HCT116 (cell line): ENCODE measurements around the gene AGBL3. TPM values are rescaled to one million over a fixed set of nuclear protein-coding genes. Genes with fewer than 3 reads are reported as not detected.

Experiments
- ATAC-seq: fragments of 200-7000 bp; cut with Tn5 transposase; 2 replicates; pipeline ENCODE4 v1.9.1; 2020; ENCODE audit warnings: mild to moderate bottlenecking, moderate library complexity
- BruUV-seq: library from RNA; stranded (reverse); fragments of 400-500 nt; replicated peaks from 2 replicates; lab custom pipeline; 2021; lab: Mats Ljungman, UMichigan
- CTCF ChIA-PET: fragments of 300-600 bp; sonication (Branson Sonifier 250); formaldehyde crosslinking; loops from one replicate; lab custom pipeline; 2021; ENCODE audit warnings: antibody characterized with exemption; lab: Charles Lee
- POLR2A ChIA-PET: fragments of 300-600, 350-600 bp; sonication (Branson Sonifier 250); formaldehyde crosslinking; loops from one replicate; lab custom pipeline; 2021; ENCODE audit warnings: antibody characterized with exemption; lab: Charles Lee
- RAD21 ChIA-PET, 2 experiments: fragments of 300-600 bp; sonication (Branson Sonifier 250); formaldehyde crosslinking; loops; one replicate each; lab custom pipeline; 2023; ENCODE audit warnings: low total read pairs in 2 of 2; ENCODE audit not compliant: uncharacterized antibody in 2 of 2, unreplicated experiment in 2 of 2, low non-redundant PET in 1 of 2; lab: Charles Lee
- DNase-seq: peaks from one replicate; pipeline ENCODE4 v3.0.0-alpha.2; 2010; ENCODE audit warnings: low read depth, low spot score
- H2AFZ ChIP-seq: fragments of 200-600 bp; shearing (Covaris generic), sonication (generic); 2 replicates; pipeline ENCODE4 v1.6.1; 2017; ENCODE audit warnings: low read depth, mixed run types, mixed read lengths, antibody characterized with exemption, low read length; ENCODE audit not compliant: poor library complexity, severe bottlenecking
- H3K27ac ChIP-seq: 2 replicates; pipeline ENCODE4 v1.5.1; 2012; ENCODE audit warnings: low read depth, low read length
- H3K27me3 ChIP-seq: fragments of 200-600 bp; sonication (generic); 2 replicates; pipeline ENCODE4 v1.6.1; 2016; ENCODE audit warnings: mixed run types, low read length, mixed read lengths; ENCODE audit not compliant: insufficient read depth
- H3K36me3 ChIP-seq, 2 experiments: fragments of 200-500 bp in 1 of 2; fragments of 200-600 bp in 1 of 2; sonication (Bioruptor generic) in 1 of 2; sonication (generic) in 1 of 2; 2 replicates each; pipeline versions ENCODE4 v1.5.1 to v1.6.1; 2014 to 2016; ENCODE audit warnings: low read length in 2 of 2, inconsistent platforms in 1 of 2, mixed read lengths in 1 of 2, mixed run types in 1 of 2; ENCODE audit not compliant: insufficient read depth in 2 of 2, control insufficient read depth in 1 of 2
- H3K4me1 ChIP-seq, 2 experiments: fragments of 200-600 bp in 1 of 2; sonication (generic) in 1 of 2; 2 replicates each; pipeline versions ENCODE4 v1.5.1 to v1.6.1; 2012 to 2017; ENCODE audit warnings: low read length in 2 of 2, inconsistent platforms in 1 of 2, mild to moderate bottlenecking in 1 of 2, mixed read lengths in 1 of 2, mixed run types in 1 of 2, moderate library complexity in 1 of 2; ENCODE audit not compliant: insufficient read depth in 2 of 2, control insufficient read depth in 1 of 2
- H3K4me2 ChIP-seq: fragments of 200-600 bp; sonication (generic); 2 replicates; pipeline ENCODE4 v1.6.1; 2017; ENCODE audit warnings: mixed run types, low read length, mixed read lengths
- H3K4me3 ChIP-seq, 2 experiments: fragments of 200-600 bp in 1 of 2; sonication (generic) in 1 of 2; replicated peaks in 1 of 2; 2 replicates each; pipeline ENCODE4 v1.5.1; 2011 to 2016; ENCODE audit warnings: low read length in 2 of 2, control low read depth in 1 of 2, low read depth in 1 of 2, mild to moderate bottlenecking in 1 of 2, mixed read lengths in 1 of 2, mixed run types in 1 of 2
- H3K79me2 ChIP-seq: fragments of 200-600 bp; sonication (generic); 2 replicates; pipeline ENCODE4 v1.6.1; 2017; ENCODE audit warnings: mild to moderate bottlenecking, mixed run types, low read length, moderate library complexity, mixed read lengths; ENCODE audit not compliant: insufficient read depth
- H3K9ac ChIP-seq: fragments of 200-600 bp; sonication (generic); 2 replicates; pipeline ENCODE4 v1.6.1; 2016; ENCODE audit warnings: low read length, mixed read lengths
- H3K9me2 ChIP-seq: fragments of 200-600 bp; sonication (generic), shearing (Covaris generic); 2 replicates; pipeline ENCODE4 v1.6.1; 2017; ENCODE audit warnings: mixed run types, mild to moderate bottlenecking, moderate library complexity; ENCODE audit not compliant: insufficient read depth
- H3K9me3 ChIP-seq, 2 experiments: fragments of 200-500 bp in 1 of 2; fragments of 200-600 bp in 1 of 2; sonication (Bioruptor generic) in 1 of 2; sonication (generic) in 1 of 2; 2 replicates each; pipeline ENCODE4 v1.6.1; 2014 to 2017; ENCODE audit warnings: low read length in 2 of 2, mixed read lengths in 2 of 2, inconsistent platforms in 1 of 2, low read depth in 1 of 2, mild to moderate bottlenecking in 1 of 2, mixed run types in 1 of 2, moderate library complexity in 1 of 2; ENCODE audit not compliant: control insufficient read depth in 1 of 2, insufficient read depth in 1 of 2
- H4K20me1 ChIP-seq: fragments of 200-600 bp; sonication (generic), shearing (Covaris generic); 2 replicates; pipeline ENCODE4 v1.6.1; 2017; ENCODE audit warnings: mixed run types, mild to moderate bottlenecking, moderate library complexity; ENCODE audit not compliant: insufficient read depth
- CBX3 ChIP-seq: IDR thresholded peaks from 2 replicates; pipeline ENCODE4 v1.6.1; 2012; ENCODE audit warnings: low read depth
- EGR1 ChIP-seq: IDR thresholded peaks from 2 replicates; pipeline ENCODE4 v1.6.1; 2012; ENCODE audit warnings: low read depth
- EZH2 ChIP-seq: fragments of 200-600 bp; sonication (generic); IDR thresholded peaks from 2 replicates; pipeline ENCODE4 v1.6.1; 2017; ENCODE audit warnings: antibody characterized with exemption, mixed run types
- EZH2phosphoT487 ChIP-seq: fragments of 200-600 bp; IDR thresholded peaks from 2 replicates; pipeline ENCODE4 v1.6.1; 2018; ENCODE audit warnings: antibody characterized with exemption, borderline replicate concordance
- FOSL1 ChIP-seq: IDR thresholded peaks from 2 replicates; pipeline ENCODE4 v1.6.1; 2012; ENCODE audit warnings: low read depth
- JUND ChIP-seq: IDR thresholded peaks from 2 replicates; pipeline ENCODE4 v1.6.1; 2012
- POLR2A ChIP-seq: IDR thresholded peaks from 2 replicates; pipeline ENCODE4 v1.7.0; 2011; ENCODE audit warnings: borderline replicate concordance; ENCODE audit not compliant: insufficient read depth, insufficient read length; ENCODE audit errors: extremely low read depth
- POLR2AphosphoS5 ChIP-seq: IDR thresholded peaks from 2 replicates; pipeline ENCODE4 v1.6.1; 2011; ENCODE audit warnings: mild to moderate bottlenecking, low read depth, low read length, moderate library complexity
- RAD21 ChIP-seq: IDR thresholded peaks from 2 replicates; pipeline ENCODE4 v1.6.1; 2012; ENCODE audit warnings: low read depth, mild to moderate bottlenecking
- SP1 ChIP-seq: IDR thresholded peaks from 2 replicates; pipeline ENCODE4 v1.6.1; 2012; ENCODE audit warnings: low read depth
- SRF ChIP-seq: IDR thresholded peaks from 2 replicates; pipeline ENCODE4 v1.6.1; 2012; ENCODE audit warnings: low read depth
- TCF7L2 ChIP-seq: IDR thresholded peaks from 2 replicates; pipeline ENCODE4 v1.7.0; 2011; ENCODE audit warnings: borderline replicate concordance, inconsistent platforms; ENCODE audit not compliant: insufficient read depth, insufficient read length; ENCODE audit errors: extremely low read depth
- ZFX ChIP-seq: fragments of 450-650 bp; IDR thresholded peaks from 2 replicates; pipeline ENCODE4 v1.6.1; 2017
- ZNF274 ChIP-seq: fragments of 200-500 bp; sonication (Bioruptor generic); IDR thresholded peaks from 2 replicates; pipeline ENCODE4 v1.6.1; 2014; ENCODE audit warnings: mild to moderate bottlenecking, low read depth, low read length, inconsistent platforms
- intact Hi-C: fragments of 100-400 bp; cut with micrococcal nuclease; formaldehyde crosslinking; loops from 2 replicates; pipeline ENCODE4 v1.10.0; 2022
- total RNA-seq: library from RNA; stranded (reverse); gene quantifications from one replicate; pipeline ENCODE4 v1.2.1, GENCODE V29; 2021; ENCODE audit not compliant: unreplicated experiment
- TF ChIP-seq, protein P1 (sequence below): IDR thresholded peaks from 2 replicates; pipeline ENCODE4 v1.6.1; 2012
- TF ChIP-seq, protein P2 (sequence below): IDR thresholded peaks from 2 replicates; pipeline ENCODE4 v1.6.1; 2012
- TF ChIP-seq, protein P3 (sequence below), 3 experiments: fragments of 200-600 bp in 1 of 3; sonication (generic) in 1 of 3; IDR thresholded peaks in 2 of 3; conservative IDR thresholded peaks in 1 of 3; 2 replicates each; pipeline ENCODE4 v1.5.1; 2012 to 2017; ENCODE audit warnings: low read depth in 2 of 3, low read length in 2 of 3, antibody characterized with exemption in 1 of 3, borderline replicate concordance in 1 of 3, control low read depth in 1 of 3, mild to moderate bottlenecking in 1 of 3, mixed read lengths in 1 of 3, mixed run types in 1 of 3, moderate library complexity in 1 of 3; ENCODE audit not compliant: insufficient read depth in 1 of 3
- TF ChIP-seq, protein P4 (sequence below): IDR thresholded peaks from 2 replicates; pipeline ENCODE4 v1.6.1; 2012; ENCODE audit warnings: low read depth

The AGBL3 gene
- total RNA-seq, 1 experiment from 2014 or later, result 1.9 TPM

DNA sequence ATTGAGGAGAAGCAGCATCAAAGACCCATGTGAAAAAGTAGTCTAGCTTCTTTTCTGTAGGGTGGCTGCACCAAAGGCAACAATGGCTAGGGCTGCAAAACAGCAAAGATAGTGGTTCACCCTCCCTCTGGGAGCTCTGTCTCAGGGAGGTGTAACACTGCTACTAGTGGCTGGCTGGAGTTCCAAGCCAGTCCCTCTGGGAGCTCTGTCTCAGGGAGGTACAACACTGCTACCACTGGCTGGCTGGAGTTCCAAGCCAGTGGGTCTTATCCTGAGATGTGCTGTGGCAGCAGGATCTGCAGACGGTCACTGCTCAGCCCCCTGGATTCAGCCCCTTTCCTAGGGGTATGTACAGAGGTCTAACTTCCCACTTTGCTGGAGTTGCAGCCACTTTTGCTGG is 123.7 kb downstream of the AGBL3 start:
- no peak overlapping the region for H3K4me3 ChIP-seq
- no peaks in the 10 kb centered on the region for H3K4me1 ChIP-seq
- ATAC-seq (no peak; the same call in 1 of the 2 replicates), DNase-seq (no peak)
- ChIA-PET POLR2A (no interaction called here), RAD21 (no interaction called here), CTCF (no interaction called here)
- no peaks in the 10 kb centered on the region for H3K27me3 ChIP-seq
- intact Hi-C loops, result no loop called here
- no peaks in the 10 kb centered on the region for H4K20me1 ChIP-seq
- H3K4me2 ChIP-seq, result no peak overlapping the region
- no TSS peak for BruUV-seq
- no peak overlapping the region for H3K9ac ChIP-seq
- H3K9me2 ChIP-seq, result peaks cover 3% of the 10 kb centered on the region; the same call in 1 of the 2 replicates
- no peak overlapping the region for H3K27ac ChIP-seq
- no peaks in the 10 kb centered on the region for H3K9me3 ChIP-seq
- TF ChIP-seq POLR2AphosphoS5 (no peak), EZH2 (no peak), ZFX (no peak), EZH2phosphoT487 (no peak), FOSL1 (no peak), TCF7L2 (no peak), POLR2A (no peak), EGR1 (no peak), CBX3 (no peak), RAD21 (no peak), JUND (no peak), SRF (no peak), ZNF274 (no peak), SP1 (no peak)
- TF ChIP-seq, protein P1, sequence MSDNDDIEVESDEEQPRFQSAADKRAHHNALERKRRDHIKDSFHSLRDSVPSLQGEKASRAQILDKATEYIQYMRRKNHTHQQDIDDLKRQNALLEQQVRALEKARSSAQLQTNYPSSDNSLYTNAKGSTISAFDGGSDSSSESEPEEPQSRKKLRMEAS, result no peak
- TF ChIP-seq, protein P2, sequence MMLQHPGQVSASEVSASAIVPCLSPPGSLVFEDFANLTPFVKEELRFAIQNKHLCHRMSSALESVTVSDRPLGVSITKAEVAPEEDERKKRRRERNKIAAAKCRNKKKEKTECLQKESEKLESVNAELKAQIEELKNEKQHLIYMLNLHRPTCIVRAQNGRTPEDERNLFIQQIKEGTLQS, result no peak
- TF ChIP-seq, protein P3, sequence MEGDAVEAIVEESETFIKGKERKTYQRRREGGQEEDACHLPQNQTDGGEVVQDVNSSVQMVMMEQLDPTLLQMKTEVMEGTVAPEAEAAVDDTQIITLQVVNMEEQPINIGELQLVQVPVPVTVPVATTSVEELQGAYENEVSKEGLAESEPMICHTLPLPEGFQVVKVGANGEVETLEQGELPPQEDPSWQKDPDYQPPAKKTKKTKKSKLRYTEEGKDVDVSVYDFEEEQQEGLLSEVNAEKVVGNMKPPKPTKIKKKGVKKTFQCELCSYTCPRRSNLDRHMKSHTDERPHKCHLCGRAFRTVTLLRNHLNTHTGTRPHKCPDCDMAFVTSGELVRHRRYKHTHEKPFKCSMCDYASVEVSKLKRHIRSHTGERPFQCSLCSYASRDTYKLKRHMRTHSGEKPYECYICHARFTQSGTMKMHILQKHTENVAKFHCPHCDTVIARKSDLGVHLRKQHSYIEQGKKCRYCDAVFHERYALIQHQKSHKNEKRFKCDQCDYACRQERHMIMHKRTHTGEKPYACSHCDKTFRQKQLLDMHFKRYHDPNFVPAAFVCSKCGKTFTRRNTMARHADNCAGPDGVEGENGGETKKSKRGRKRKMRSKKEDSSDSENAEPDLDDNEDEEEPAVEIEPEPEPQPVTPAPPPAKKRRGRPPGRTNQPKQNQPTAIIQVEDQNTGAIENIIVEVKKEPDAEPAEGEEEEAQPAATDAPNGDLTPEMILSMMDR (IDR thresholded peaks at IDR 0.05 in 2 of 3, conservative IDR thresholded peaks at IDR 0.05 in 1 of 3; ENCODE audit: borderline replicate concordance in 1 of 3, insufficient read depth in 1 of 3, low read depth in 2 of 3, low read length in 2 of 3), result no peak
- TF ChIP-seq, protein P4, sequence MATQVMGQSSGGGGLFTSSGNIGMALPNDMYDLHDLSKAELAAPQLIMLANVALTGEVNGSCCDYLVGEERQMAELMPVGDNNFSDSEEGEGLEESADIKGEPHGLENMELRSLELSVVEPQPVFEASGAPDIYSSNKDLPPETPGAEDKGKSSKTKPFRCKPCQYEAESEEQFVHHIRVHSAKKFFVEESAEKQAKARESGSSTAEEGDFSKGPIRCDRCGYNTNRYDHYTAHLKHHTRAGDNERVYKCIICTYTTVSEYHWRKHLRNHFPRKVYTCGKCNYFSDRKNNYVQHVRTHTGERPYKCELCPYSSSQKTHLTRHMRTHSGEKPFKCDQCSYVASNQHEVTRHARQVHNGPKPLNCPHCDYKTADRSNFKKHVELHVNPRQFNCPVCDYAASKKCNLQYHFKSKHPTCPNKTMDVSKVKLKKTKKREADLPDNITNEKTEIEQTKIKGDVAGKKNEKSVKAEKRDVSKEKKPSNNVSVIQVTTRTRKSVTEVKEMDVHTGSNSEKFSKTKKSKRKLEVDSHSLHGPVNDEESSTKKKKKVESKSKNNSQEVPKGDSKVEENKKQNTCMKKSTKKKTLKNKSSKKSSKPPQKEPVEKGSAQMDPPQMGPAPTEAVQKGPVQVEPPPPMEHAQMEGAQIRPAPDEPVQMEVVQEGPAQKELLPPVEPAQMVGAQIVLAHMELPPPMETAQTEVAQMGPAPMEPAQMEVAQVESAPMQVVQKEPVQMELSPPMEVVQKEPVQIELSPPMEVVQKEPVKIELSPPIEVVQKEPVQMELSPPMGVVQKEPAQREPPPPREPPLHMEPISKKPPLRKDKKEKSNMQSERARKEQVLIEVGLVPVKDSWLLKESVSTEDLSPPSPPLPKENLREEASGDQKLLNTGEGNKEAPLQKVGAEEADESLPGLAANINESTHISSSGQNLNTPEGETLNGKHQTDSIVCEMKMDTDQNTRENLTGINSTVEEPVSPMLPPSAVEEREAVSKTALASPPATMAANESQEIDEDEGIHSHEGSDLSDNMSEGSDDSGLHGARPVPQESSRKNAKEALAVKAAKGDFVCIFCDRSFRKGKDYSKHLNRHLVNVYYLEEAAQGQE, result no peak
- no peak overlapping the region for H2AFZ ChIP-seq
- no peaks in the 10 kb centered on the region for H3K36me3 ChIP-seq
- no peaks in the 10 kb centered on the region for H3K79me2 ChIP-seq
